Peyer's patch (tissue), 4 donors: ENCODE measurements around the gene MSL2.

ENCODE experiments used
- POLR2A ChIP-seq, 2 donors: fragments of 450-650 bp; IDR thresholded peaks; one replicate each; pipeline ENCODE4 v1.5.1; 2017; ENCODE audit warnings: antibody characterized with exemption in 2 of 2, mild to moderate bottlenecking in 2 of 2, moderate library complexity in 2 of 2
- TF ChIP-seq, protein P1 (sequence below), 6 experiments: fragments of 450-650 bp in 4 of 6; fragments of 200-600 bp in 2 of 6; sonication (generic) in 1 of 6; IDR thresholded peaks; one replicate each; pipeline ENCODE4 v1.5.1; 2017 to 2019; ENCODE audit warnings: antibody characterized with exemption in 6 of 6, mild to moderate bottlenecking in 3 of 6, moderate library complexity in 1 of 6

DNA sequence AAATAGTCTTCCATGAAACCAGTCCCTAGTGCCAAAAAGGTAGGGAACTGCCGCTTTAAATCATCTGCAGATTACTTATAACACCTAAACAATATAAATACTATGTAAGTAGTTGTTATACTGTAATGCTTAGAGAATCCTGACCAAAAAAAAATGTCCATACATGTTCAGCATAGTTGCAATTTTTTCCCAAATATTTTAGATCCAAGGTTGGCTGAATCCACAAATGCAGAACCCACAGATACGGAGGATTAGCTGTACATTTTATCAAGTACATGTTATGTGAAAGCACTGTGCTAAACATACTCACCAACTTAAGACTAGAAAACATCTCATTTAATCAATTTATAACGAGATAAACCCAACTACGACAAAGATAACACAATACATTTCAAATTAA is 9.3 kb downstream of the MSL2 start:
- TF ChIP-seq, protein P1, sequence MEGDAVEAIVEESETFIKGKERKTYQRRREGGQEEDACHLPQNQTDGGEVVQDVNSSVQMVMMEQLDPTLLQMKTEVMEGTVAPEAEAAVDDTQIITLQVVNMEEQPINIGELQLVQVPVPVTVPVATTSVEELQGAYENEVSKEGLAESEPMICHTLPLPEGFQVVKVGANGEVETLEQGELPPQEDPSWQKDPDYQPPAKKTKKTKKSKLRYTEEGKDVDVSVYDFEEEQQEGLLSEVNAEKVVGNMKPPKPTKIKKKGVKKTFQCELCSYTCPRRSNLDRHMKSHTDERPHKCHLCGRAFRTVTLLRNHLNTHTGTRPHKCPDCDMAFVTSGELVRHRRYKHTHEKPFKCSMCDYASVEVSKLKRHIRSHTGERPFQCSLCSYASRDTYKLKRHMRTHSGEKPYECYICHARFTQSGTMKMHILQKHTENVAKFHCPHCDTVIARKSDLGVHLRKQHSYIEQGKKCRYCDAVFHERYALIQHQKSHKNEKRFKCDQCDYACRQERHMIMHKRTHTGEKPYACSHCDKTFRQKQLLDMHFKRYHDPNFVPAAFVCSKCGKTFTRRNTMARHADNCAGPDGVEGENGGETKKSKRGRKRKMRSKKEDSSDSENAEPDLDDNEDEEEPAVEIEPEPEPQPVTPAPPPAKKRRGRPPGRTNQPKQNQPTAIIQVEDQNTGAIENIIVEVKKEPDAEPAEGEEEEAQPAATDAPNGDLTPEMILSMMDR (IDR thresholded peaks at IDR 0.05), result no peak
- no peak for TF ChIP-seq POLR2A (IDR thresholded peaks at IDR 0.05)
